ENCODE results near the gene TMBIM4.

TMBIM4 gene

DNA sequence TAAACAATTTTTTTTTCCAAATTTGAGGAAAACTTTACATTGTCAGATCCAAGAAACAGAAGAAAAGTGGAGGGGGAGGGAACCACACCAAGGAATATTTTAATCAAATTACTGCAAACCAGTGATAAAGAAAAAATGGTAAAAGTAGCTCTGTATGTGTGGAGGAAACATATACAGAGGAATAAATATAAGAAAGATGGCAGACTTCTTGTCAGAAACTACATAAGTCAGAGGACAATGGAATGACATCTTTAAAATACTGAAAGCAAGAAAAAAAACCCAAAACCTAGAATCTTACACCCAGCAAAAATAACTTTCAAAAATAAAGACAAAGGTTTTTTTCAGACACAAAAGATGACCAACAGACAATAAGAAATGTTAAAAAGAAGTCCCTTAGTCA, 29.1 kb downstream of the TMBIM4 start:
- DNase-seq (ENCODE audit: low read depth in 3 of 3): no peak

DNA sequence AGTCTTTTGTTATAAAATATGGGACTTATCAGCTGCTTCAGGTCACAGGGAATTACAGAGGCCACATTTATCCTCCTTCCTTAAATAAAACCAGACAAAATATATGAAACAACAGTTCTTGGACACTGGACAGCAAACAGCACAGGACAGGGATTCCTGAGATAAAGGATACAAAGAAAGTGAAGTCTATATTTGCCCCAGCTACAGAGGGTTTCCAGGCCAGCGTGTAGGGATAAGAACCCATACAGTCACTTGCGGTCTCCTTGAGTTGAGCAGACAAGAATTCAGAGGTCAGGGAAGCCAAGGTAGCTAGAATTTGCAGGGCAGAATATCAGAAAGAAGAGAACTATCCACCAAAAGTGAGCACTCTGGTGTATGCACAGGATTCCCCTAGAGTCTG, 30.5 kb downstream of the TMBIM4 start:
- no peak for DNase-seq (ENCODE audit: low read depth in 3 of 3)

DNA sequence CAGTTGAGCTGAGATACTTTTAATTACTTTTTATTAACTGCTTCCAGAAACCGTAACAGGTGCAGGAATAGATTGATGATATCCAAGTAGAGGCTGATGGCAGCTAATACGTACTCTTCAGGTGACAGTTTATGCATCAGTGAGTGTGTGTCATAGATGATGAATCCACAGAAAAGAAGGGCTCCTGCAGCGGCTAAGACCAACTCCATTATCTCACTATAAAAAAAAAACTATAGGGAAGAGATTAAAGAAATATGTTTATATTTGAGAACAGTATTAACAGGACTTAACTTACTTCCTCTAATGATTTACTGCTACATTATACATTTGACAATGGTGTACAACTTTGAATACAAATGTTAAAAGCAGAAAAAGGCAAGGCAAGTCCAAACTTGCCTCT, 31.9 kb downstream of the TMBIM4 start:
- DNase-seq (ENCODE audit: low read depth in 3 of 3): no peak

DNA sequence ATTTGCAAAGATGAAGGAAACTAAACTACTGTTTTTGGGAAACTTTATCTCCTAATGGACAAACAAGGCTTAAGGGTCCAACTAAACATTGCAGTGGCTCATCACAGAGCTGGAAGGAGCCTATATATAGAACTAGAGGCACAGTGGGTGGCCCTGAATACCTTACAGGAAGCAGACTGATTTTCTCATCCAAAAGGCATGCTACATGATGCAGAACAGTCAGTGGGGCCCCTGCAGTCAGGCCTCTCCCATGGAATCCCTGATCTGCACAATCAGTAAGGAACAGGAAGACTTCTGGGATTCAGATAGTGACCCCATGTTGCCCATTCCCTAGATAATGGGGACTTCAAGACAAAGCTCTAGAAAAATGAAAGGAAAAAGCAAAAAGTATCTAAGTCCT, 37.4 kb downstream of the TMBIM4 start:
- DNase-seq (ENCODE audit: low read depth in 3 of 3): no peak

DNA sequence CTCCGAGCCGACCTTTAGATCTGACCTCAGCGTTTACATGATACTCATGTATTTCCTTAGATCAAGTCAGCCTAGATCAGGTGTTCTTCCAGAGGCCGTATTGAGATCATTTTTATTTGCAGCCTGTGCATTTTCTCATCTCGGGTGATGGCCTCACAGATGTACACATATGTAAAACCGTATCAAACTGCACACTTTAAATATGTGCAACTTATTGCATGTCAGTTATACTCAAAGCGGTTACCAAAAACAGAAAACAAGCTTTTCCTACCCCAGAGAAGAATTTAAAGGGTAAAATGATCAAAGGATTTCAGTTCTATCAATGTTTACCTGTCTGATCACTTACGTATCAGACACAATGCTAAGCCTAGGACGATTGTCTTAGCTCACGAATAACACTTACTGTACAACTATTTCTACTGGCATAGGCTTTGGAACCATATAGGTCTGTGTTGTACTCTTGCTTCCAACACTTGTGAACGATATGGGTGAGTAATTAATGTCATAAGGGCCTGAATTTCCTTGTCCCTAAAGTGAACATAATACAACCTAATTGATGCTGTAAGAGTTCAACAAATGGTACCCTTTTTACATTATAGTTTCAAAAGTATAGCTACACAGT, 38.6 kb downstream of the TMBIM4 start:
- DNase-seq (ENCODE audit: low read depth in 3 of 3): no peak

DNA sequence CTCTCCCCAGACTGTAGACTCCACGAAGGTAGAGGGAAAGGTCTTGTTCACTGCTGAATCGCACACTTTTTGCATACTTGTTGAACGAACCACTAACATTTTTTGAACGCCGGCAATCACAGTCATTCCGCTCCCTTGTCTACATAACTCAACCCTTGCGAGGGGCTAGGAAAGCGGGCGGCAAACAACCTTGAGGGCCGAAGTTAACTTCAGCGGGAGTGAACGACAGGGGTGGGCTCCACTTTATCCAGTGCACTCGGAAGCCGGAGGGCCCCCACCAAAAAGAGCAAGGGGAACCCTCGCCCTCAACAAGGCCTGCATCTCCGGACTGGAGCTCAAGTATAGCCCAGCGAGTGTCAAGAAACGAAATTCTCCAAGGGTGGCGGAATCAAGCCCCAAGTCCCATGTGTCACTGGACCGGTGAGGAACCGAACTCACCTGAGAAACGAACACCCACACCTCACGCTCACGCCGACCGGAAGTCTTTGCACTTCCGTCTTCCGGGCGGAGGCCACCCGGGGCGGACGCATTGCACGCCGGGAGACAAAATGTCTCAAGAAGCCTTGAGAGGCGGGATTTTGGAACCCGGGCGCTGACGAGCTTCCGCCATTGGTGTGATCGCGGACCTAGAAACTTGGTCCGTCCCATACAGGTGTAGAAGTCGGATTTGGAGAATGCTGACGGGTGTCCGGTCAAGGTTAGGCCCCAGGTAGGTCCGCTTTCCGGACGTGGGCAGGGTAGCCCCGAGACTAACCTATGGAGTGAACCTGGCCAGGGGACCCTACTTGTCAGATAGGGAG, 39.3 kb downstream of the TMBIM4 start, which contains the start of gene LLPH:
TSS of gene LLPH (minus strand) at position 484 of the 800 bp plus-strand sequence. CDS start 1,644 bp downstream, outside the sequence.
- DNase-seq (ENCODE audit: low read depth in 3 of 3): peak; percentile 70 to 85 (median 85)

DNA sequence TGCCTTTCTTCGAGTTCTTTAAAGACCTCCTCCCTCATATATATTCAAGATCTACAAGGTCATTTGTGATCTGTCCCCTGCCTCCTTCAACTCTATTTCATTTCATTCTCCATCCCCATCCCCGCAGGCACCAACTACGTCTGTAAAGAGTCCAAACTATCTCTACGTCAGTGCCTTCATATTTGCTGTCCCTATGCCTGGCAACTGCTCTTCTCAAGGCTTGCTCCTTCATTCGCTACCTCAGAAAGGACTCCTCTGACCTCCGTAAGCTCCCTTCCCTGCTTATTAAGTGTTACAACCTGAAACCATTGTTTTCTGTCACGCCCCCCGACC, 39.9 kb downstream of the TMBIM4 start:
- no peak for DNase-seq (ENCODE audit: low read depth in 3 of 3)

DNA sequence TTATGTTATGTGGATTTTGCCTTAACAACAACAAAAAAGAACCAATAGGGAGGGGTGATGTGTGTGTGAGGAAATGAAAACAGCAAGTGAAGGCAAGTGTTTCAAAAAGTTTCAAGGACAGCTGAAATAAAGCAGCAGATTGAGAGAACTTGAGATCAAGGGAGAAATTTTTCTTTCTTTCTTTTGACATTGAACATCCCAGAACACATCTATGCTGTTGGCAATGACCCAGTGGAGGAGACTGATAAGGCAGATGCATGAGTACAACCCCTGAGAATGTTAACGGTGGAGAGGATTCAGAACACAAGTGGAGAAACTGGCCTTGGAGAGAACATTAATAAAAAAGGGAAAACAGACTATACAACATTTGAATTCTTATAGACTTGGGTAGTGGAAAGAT, 42.1 kb downstream of the TMBIM4 start:
- no peak for DNase-seq (ENCODE audit: low read depth in 3 of 3)

DNA sequence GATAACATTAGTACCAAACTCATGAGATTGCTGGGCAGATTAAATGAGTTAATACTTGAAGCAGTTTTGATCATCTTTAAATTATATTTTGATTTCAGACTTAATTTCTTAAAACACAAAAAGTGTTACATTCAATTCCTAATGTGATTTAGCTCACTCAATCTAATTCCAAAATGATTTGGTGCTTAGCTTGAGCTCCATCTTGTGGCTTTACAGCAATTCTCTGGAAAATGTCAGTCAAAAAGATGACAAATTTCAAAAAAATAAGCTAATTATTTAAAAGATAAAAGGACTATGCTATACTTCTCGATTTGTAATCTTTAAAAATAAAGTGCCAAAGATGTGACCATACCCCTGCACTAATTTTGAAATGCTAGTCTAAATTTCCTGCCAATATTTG, 49.3 kb downstream of the TMBIM4 start:
- DNase-seq (ENCODE audit: low read depth in 3 of 3): no peak

DNA sequence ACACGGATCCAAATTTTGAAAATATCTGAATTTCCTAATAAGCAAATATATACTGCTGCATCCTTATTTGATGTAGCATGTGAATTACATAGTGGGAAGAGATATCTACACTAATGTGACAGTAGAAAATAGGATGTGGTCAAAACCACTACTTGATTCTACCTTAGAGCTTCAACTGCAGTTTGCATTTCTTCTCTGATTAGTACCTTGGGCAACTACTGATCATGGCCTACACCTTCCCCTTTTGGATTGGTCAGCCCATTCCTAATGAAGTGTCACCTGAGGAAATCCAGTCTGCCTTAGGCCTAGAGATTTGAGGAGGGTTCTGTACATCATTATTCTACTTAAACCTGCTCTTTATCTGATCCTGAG, 49.9 kb downstream of the TMBIM4 start:
- DNase-seq (ENCODE audit: low read depth in 3 of 3): no peak

DNA sequence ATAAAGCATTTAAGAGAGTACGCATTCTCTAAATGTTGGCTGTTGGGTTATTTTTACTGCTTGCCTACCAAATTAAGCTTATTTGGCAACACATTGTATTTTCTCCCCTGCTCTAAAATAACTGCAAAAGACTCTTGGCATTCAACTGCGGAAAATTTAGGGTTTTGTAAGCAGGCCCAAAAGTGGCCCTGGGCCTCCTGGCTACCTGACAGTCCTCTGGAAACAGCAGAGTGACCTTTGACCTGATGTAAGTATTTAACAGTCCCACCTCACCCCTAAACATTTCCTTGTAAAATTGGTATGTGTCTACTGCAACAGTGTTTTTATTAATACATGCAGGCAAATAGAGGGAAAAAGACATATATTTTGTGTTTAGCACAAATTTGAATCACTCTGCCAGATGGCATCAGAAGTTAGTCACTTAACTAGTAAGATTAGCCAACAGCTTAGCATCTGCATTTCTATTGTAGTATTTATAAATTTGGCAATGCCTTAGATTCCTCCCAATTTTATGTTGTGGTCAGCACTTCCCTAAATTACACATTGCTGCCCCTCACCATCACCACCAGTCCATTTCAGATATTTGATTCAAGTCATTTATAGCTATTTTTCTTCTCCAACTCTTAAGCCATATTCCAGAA, 50.4 kb downstream of the TMBIM4 start:
- no peak for DNase-seq (ENCODE audit: low read depth in 3 of 3)

DNA sequence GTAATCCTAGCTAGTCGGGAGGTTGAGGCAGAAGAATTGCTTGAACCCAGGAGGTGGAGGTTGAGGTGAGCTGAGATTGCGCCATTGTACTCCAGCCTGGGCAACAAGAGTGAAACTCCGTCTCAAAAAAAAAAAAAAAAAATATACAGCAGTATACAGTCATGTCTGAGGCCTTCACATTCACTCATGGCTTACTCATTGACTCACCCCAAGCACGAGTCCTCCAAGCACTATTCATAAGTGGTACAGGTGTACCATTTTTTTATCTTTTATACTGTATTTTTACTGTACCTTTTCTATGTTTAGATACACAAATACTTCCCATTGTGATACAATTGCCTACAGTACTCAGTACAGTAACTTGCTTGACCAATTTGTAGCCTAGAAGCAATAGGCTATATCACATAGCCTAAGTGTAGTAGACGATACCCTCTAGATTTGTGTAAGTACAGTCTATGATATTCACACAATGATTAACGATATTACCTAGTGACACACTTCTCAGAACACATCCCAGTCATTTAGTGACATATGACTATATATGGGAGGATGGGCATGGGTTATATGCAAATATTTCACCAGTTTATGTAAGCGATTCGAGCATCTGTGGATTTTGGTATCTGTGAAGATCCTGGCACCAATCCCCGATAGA, 51.4 kb downstream of the TMBIM4 start:
- DNase-seq (ENCODE audit: low read depth in 3 of 3): no peak

DNA sequence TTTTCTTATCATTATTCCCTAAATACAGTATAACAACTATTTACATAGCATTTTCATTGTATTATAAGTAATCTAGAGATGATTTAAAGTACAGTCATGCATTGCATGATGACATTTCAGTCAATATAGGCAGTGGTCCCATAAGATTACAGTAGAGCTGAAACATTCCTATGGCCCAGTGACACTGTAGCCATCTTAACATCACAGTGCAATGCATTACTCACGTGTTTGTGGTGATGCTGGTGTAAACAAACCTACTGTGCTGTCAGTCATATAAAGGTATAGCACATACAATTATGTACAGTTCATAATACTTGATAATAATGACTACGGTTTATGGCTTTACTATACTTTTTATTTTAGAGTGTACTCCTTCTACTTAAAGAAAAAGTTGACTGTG, 52.6 kb downstream of the TMBIM4 start:
- DNase-seq (ENCODE audit: low read depth in 3 of 3): no peak

DNA sequence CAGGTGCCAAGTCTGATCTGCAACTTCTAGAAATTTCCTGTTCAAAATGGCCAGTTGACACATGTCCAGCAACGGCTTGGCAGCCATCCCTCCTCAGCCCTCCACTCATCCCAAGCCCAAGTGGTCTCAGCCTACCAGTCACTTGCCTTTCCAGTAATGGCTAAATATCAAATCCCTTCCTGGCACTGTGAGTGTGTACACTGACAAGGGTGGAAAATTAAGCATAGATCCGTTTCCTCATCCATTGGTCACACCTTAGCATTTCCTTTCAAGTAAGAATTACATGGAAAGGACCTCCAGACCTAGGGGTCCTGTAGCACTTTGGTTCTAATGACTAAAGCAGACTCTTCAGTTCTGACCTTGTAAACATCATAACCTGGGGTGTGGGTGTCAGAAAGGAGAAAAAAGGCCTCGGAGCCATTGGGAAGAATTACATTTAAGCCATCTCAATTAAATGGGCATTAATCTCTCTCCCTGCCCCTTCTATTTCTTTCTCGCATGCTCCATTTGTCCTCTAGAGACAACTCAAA, 54.7 kb downstream of the TMBIM4 start:
- no peak for DNase-seq (ENCODE audit: low read depth in 3 of 3)

DNA sequence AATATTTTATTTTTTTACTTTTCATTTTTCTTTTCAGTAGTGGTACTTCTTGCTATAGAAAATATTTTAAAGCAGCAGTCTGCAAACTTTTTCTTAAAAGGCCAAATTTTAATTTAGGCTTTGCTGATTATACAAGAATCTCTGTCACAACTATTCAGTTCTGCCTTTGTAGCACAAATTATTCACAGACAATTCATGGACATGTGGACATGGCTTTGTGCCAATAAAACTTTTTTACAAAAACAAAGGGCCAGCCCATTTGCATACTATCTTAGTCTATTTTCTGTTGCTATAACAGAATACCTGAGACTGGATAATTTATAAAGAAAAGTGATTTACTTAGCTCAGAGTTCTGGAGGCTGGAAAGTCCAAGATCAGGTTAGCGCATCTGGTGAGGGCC, 56.3 kb downstream of the TMBIM4 start:
- no peak for DNase-seq (ENCODE audit: low read depth in 3 of 3)

DNA sequence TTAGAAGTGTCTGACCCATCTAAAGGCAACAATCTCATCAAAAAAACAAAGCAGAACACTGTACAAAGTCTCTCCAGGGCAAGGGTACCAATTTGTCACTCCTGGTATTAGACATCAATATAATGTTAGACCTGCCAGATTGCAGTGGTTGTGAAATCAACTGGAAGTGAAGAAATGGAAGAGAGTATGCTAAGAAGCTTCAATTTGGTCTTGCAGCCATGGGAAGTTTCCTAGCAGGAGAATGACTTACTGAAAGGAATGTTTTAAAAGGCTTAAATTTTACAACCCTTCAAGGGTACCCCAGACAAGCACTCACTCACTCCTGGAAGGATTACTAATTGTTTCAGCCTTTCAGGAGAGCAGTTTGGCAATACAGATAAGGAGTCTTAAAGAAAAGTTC, 58.2 kb downstream of the TMBIM4 start:
- no peak for DNase-seq (ENCODE audit: low read depth in 3 of 3)

DNA sequence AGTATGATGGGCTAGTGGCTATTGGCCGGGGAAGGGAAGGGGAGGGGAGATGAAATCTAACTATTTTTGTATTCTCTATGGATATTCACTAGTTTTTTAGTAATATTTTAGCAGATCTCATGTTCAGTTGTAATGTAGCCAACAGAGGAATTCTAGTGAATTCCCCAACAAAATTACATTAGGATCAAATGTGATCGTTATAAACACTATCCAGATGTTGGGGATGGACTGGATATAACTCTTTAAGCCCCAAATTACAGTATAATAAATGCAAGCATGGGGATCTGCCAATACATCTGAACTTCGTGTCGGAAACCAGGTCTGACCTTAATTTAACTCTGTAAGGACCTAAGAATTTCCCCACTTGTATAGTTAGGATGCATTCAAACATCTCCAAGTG, 60.7 kb downstream of the TMBIM4 start:
- no peak for DNase-seq (ENCODE audit: low read depth in 3 of 3)

DNA sequence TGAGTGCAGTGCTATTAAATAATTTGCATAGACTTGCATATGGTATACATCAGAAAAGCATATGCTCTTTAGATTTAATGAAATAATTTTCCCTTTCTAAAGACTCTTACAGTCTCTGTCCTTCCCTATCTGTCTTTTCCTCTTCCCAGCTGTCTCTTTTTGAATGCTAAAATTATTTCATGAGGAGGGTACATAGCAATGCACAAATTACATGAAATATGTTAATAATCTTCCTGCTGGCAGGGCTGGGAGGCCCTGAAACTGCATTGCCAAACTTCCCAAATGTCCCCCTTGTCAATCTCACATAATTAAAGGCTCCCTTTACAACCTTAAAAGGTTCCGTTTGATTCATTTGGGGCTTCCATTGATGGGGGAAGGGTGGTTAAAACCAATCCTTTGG, 61.4 kb downstream of the TMBIM4 start:
- DNase-seq (ENCODE audit: low read depth in 3 of 3): no peak

DNA sequence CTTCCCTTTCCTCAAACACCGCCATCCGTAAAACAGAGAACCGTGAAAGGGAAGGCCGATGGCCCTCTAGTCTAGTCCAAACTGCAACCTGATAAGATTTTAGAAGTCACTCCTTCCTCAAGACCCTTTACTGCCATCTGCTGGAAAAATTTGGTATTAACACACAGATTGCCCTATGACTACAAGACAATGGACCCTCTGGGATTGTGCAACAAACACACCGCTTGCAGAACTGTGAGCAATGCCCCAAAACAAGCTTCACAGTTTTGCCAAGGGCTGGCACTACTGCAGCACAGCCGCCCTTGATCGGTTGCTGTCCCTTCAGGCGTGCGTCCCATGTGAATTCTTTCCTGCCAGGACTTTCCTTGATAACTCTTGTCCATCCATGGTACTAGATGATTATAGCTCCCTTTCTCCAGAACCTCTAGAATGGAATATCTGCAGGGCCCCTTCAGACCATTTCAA, 62.3 kb downstream of the TMBIM4 start:
- DNase-seq (ENCODE audit: low read depth in 3 of 3): peak in 1 of 3 experiments; percentile 21

DNA sequence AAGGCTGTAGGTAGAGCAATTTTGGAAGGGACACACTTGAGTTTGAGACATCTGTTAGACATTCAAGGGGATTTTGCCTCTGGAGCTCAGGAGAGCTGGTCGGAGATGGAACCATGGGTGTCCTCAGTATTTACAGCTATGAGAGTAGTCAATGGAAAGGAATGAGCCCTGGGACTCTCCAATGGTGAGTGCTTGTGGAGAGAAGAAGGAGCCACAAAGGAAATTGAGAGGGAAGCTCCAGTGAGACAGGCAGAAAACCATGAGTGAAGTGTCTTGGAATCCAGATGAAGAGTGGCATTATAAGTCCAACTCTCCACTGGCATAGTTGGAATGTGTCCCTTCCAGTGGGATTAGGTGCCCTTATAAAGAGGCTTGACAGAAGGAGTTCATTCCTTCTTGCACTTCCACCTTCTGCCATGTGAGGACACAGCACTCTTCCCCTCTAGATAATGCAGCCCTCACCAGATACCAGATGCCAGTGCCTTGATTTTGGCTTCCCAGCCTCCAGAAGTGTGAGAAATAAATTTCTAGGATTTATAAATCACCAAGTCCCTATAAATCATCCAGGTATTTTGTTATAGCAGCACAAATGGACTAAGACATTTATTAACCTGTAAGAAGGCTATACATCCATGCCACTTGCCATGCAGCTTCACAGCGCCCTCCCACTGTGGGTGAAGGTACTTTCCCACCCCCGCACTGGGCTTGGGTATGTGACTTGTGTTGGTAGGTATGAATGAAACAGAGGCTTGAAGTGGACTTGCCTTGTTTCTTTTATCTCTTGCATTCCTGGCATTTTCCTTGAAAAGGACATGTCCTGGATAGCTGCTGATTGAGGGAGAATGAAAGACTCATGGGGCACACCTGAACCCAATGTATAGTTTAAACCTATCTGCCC, 66.5 kb downstream of the TMBIM4 start:
- DNase-seq (ENCODE audit: low read depth in 3 of 3): no peak

DNA sequence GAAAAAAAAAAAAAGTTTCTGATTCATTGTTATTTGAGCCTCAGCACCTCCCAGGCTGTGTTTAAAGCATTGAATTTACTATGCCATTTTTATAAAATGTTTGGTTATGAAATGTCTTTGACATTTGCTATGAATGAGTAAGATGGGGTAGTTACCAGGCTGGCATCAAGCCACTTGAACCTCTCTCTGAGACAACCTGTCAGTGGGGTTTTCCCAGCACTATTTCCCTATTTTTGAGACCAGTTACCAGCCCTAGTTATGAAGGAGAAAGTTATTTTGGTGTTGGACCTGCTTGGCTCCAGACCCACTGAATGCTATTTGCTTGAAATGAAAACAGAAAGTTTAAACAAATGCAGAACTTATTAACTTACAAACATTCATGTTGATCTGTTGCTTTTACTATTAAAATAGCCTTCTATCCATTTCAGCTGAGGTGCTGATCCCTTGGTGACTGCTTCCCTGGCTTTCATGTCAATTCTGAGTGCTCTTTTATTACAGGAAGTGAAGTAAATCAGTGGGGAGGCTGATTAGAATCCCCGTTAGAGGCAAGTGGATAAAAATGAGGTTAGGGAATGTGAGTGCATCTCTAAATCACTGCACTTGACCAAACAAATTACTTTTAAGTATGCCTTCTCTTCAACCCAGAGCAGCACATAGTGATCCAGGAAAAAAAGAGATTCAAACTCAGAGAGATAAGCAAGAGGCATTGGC, 77.1 kb downstream of the TMBIM4 start:
- no peak for DNase-seq (ENCODE audit: low read depth in 3 of 3)

Measured in stimulated activated CD4-positive, alpha-beta T cell treated with anti-CD3 and anti-CD28 coated beads, TNF-alpha, amount 100 ng/mL, for 4 hours (primary cell).